PC-9 (cell line): ENCODE results near the gene MPV17.

ENCODE experiments used
- CTCF ChIP-seq: fragments of 200-600 bp; sonication (generic); conservative IDR thresholded peaks from 2 replicates; pipeline ENCODE4 v1.6.1; 2017; ENCODE audit warnings: mixed run types, antibody characterized with exemption, mild to moderate bottlenecking, moderate library complexity
- EZH2 ChIP-seq: fragments of 200-600 bp; sonication (generic); IDR thresholded peaks from 2 replicates; pipeline ENCODE4 v1.8.0; 2017; ENCODE audit warnings: antibody characterized with exemption, low read depth

- no peak for TF ChIP-seq EZH2
- TF ChIP-seq CTCF = no peak
Measured at GRCh38 chr2:27356056-27356381, 33.1 kb upstream of the MPV17 start.
